ENCODE measurements around the gene SENP3. TPM values are rescaled to one million over a fixed set of nuclear protein-coding genes. Genes with fewer than 3 reads are reported as not detected.

The SENP3 gene
- total RNA-seq: 10 to 100 TPM; 60.2 to 63.2 TPM

GRCh38 chr17:7561589-7562207 lies at the start of gene SENP3:
TSS of gene SENP3 (plus strand) at chr17:7561919. CDS start at chr17:7563077, 1,158 bp downstream.
- Mint-ChIP-seq H3K4me3 (peak within 1 kb of the TSS; percentile 85), H3K4me1 (ENCODE audit: low read depth) (peaks cover 49% of the 10 kb centered on the region), H3K27ac (peak within 1 kb of the TSS; percentile 91), H3K27me3 (no peaks in the 10 kb centered on the region), H3K36me3 (ENCODE audit: low read depth) (peaks cover 37% of the 10 kb centered on the region), H3K9me3 (no peaks in the 10 kb centered on the region)
- intact Hi-C loops (cut with micrococcal nuclease): loop anchor here (5.0 to 10.0 kb wide), 3 partner anchors 39 to 207 kb away; partner anchors contain the start of genes FGF11, KCTD11, TMEM102 and TMEM95
- ATAC-seq (peak; percentile 83), DNase-seq (peak; percentile 90)
- TF ChIP-seq, protein P1, sequence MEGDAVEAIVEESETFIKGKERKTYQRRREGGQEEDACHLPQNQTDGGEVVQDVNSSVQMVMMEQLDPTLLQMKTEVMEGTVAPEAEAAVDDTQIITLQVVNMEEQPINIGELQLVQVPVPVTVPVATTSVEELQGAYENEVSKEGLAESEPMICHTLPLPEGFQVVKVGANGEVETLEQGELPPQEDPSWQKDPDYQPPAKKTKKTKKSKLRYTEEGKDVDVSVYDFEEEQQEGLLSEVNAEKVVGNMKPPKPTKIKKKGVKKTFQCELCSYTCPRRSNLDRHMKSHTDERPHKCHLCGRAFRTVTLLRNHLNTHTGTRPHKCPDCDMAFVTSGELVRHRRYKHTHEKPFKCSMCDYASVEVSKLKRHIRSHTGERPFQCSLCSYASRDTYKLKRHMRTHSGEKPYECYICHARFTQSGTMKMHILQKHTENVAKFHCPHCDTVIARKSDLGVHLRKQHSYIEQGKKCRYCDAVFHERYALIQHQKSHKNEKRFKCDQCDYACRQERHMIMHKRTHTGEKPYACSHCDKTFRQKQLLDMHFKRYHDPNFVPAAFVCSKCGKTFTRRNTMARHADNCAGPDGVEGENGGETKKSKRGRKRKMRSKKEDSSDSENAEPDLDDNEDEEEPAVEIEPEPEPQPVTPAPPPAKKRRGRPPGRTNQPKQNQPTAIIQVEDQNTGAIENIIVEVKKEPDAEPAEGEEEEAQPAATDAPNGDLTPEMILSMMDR (IDR thresholded peaks at IDR 0.05): no peak
- ChIA-PET POLR2A (interaction anchor here (0.8 to 5.3 kb wide), 29 partner anchors 9 to 252 kb away, joined by 3 to 100 read pairs (median 6); partner anchors contain the start of genes ACAP1, CD68, GPS2 and POLR2A), CTCF (interaction anchor here (0.8 to 7.9 kb wide), 41 partner anchors 9 to 516 kb away, joined by 3 to 186 read pairs (median 8); partner anchors contain the start of genes MPDU1, PLSCR3, POLR2A and TMEM102)

- Mint-ChIP-seq H3K9me3 (no peaks in the 10 kb centered on the region), H3K4me3 (no peak overlapping the region), H3K4me1 (ENCODE audit: low read depth) (no peaks in the 10 kb centered on the region), H3K27me3 (no peaks in the 10 kb centered on the region), H3K36me3 (ENCODE audit: low read depth) (peaks cover 55% of the 10 kb centered on the region), H3K27ac (no peak overlapping the region)
- POLR2A ChIA-PET: interaction anchor here (1.0 to 1.4 kb wide), 3 partner anchors 9 to 50 kb away, joined by 3 to 5 read pairs (median 3); partner anchors contain the start of gene SENP3
- CTCF ChIA-PET: interaction anchor here (1.5 to 4.5 kb wide), 3 partner anchors 11 to 49 kb away, joined by 7 to 31 read pairs (median 20); partner anchors contain the start of gene SENP3
- intact Hi-C loops (cut with micrococcal nuclease): no loop called here
- no peak for DNase-seq
- ATAC-seq: no peak
- TF ChIP-seq, protein P1 (IDR thresholded peaks at IDR 0.05): no peak
Measured at GRCh38 chr17:7512105-7512504, 49.6 kb upstream of the SENP3 start.

- CTCF ChIA-PET: interaction anchor here (1.3 to 4.5 kb wide), 13 partner anchors 9 to 175 kb away, joined by 3 to 186 read pairs (median 17); partner anchors contain the start of genes SENP3, SOX15, TMEM95 and TNFSF13
- no peaks in the 10 kb centered on the region for H3K27me3 Mint-ChIP-seq
- intact Hi-C loops (cut with micrococcal nuclease): no loop called here
- POLR2A ChIA-PET: interaction anchor here (0.8 to 2.0 kb wide), 6 partner anchors 37 to 175 kb away, joined by 3 to 23 read pairs (median 4); partner anchors contain the start of genes SENP3 and WRAP53
- H3K36me3 Mint-ChIP-seq (ENCODE audit: low read depth): peaks cover 52% of the 10 kb centered on the region
- no peak for ATAC-seq
- no peak overlapping the region for H3K4me3 Mint-ChIP-seq
- DNase-seq: no peak
- no peak overlapping the region for H3K27ac Mint-ChIP-seq
- no peaks in the 10 kb centered on the region for H3K4me1 Mint-ChIP-seq (ENCODE audit: low read depth)
- TF ChIP-seq, protein P1 (IDR thresholded peaks at IDR 0.05): no peak
- H3K9me3 Mint-ChIP-seq: no peaks in the 10 kb centered on the region
Measured at GRCh38 chr17:7512824-7513540, 48.7 kb upstream of the SENP3 start.

DNA sequence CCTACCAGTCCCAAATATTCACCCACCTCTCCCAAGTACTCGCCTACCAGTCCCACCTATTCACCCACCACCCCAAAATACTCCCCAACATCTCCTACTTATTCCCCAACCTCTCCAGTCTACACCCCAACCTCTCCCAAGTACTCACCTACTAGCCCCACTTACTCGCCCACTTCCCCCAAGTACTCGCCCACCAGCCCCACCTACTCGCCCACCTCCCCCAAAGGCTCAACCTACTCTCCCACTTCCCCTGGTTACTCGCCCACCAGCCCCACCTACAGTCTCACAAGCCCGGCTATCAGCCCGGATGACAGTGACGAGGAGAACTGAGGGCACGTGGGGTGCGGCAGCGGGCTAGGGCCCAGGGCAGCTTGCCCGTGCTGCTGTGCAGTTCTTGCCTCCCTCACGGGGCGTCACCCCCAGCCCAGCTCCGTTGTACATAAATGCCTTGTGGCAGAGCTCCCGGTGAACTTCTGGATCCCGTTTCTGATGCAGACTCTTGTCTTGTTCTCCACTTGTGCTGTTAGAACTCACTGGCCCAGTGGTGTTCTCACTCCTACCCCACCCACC lies 47.8 kb upstream of the SENP3 start:
- ATAC-seq (no peak), DNase-seq (no peak)
- Mint-ChIP-seq H3K27me3 (no peaks in the 10 kb centered on the region), H3K36me3 (ENCODE audit: low read depth) (peaks cover 42% of the 10 kb centered on the region), H3K4me1 (ENCODE audit: low read depth) (no peaks in the 10 kb centered on the region), H3K27ac (peak overlapping the region; percentile 36), H3K9me3 (no peaks in the 10 kb centered on the region), H3K4me3 (no peak overlapping the region)
- ChIA-PET CTCF (interaction anchor here (0.7 to 4.5 kb wide), 38 partner anchors 8 to 173 kb away, joined by 3 to 186 read pairs (median 6); partner anchors contain the start of genes MPDU1, SENP3, SLC35G6 and SOX15), POLR2A (interaction anchor here (0.5 to 2.0 kb wide), 8 partner anchors 11 to 174 kb away, joined by 3 to 23 read pairs (median 4); partner anchors contain the start of genes POLR2A, SENP3 and WRAP53)
- TF ChIP-seq, protein P1 (IDR thresholded peaks at IDR 0.05): no peak
- intact Hi-C loops (cut with micrococcal nuclease): no loop called here
